SK-N-SH treated with all-trans-retinoic acid at 6 μM for 48 hours (cell line): ENCODE data around the gene TSPAN1.

Experiments
- ARNTL ChIP-seq: fragments of 450-650 bp; formaldehyde crosslinking; IDR thresholded peaks from 2 replicates; pipeline ENCODE4 v1.5.0; 2020; ENCODE audit warnings: low read depth, mild to moderate bottlenecking, moderate library complexity, borderline replicate concordance
- CSDC2 ChIP-seq: fragments of 250-450 bp; sonication (Bioruptor Pico); IDR thresholded peaks from 2 replicates; pipeline ENCODE4 v1.5.0; 2020; ENCODE audit warnings: mild to moderate bottlenecking, moderate library complexity
- ISL1 ChIP-seq: fragments of 250-450 bp; sonication (Bioruptor Pico); IDR thresholded peaks from 2 replicates; pipeline ENCODE4 v2.1.2; 2022; ENCODE audit warnings: mild to moderate bottlenecking, moderate library complexity
- OSR1 ChIP-seq: fragments of 250-450 bp; sonication (Bioruptor Pico); IDR thresholded peaks from 2 replicates; pipeline ENCODE4 v1.8.0; 2022; ENCODE audit warnings: moderate library complexity, mild to moderate bottlenecking, inconsistent platforms
- PATZ1 ChIP-seq: fragments of 250-450 bp; sonication (Bioruptor Pico); IDR thresholded peaks from 2 replicates; pipeline ENCODE4 v1.8.0; 2020; ENCODE audit warnings: mild to moderate bottlenecking, moderate library complexity, borderline replicate concordance
- POU6F1 ChIP-seq: fragments of 250-450 bp; sonication (Bioruptor Pico); IDR thresholded peaks from 2 replicates; pipeline ENCODE4 v1.8.0; 2021; ENCODE audit warnings: low read depth, mild to moderate bottlenecking, moderate library complexity, borderline replicate concordance
- PPARA ChIP-seq: fragments of 250-450 bp; sonication (Bioruptor Pico); IDR thresholded peaks from 2 replicates; pipeline ENCODE4 v1.5.0; 2020; ENCODE audit warnings: mild to moderate bottlenecking, borderline replicate concordance
- RARB ChIP-seq: fragments of 250-450 bp; sonication (Bioruptor Pico); IDR thresholded peaks from 2 replicates; pipeline ENCODE4 v1.8.0; 2021; ENCODE audit warnings: mild to moderate bottlenecking, moderate library complexity
- ZFP3 ChIP-seq: fragments of 250-450 bp; sonication (Bioruptor Pico); IDR thresholded peaks from 2 replicates; pipeline ENCODE4 v1.5.0; 2020; ENCODE audit warnings: mild to moderate bottlenecking, moderate library complexity
- ZFP30 ChIP-seq: fragments of 450-650 bp; formaldehyde crosslinking; IDR thresholded peaks from 2 replicates; pipeline ENCODE4 v1.5.0; 2022; ENCODE audit warnings: mild to moderate bottlenecking, moderate library complexity
- ZNF565 ChIP-seq: fragments of 450-650 bp; formaldehyde crosslinking; conservative IDR thresholded peaks from 2 replicates; pipeline ENCODE4 v1.5.0; 2020; ENCODE audit warnings: low read depth, mild to moderate bottlenecking, moderate library complexity
- ZNF70 ChIP-seq: fragments of 450-650 bp; formaldehyde crosslinking; IDR thresholded peaks from 2 replicates; pipeline ENCODE4 v1.5.0; 2020; ENCODE audit warnings: mild to moderate bottlenecking, moderate library complexity
- ZNF8 ChIP-seq: fragments of 450-650 bp; formaldehyde crosslinking; IDR thresholded peaks from 2 replicates; pipeline ENCODE4 v1.5.0; 2020; ENCODE audit warnings: mild to moderate bottlenecking, moderate library complexity

DNA sequence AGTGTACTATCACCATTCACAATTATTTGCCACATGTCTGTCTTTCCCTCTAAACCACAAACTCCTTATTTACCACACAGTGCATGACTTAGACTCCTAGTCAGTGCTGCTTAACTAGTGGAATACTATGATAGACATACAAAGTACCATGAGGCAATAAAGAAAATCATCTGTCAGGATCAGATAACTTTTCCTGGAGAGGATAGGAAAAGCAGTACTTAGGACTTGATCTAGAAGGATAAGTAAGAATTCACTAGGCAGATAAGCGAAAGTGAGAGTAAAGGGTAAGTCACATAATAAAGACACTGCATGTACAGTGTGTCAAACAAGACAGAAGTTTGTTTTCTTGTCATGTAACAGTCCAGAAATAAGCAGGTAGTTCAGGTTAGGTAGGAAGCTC, 21.2 kb upstream of the TSPAN1 start:
- TF ChIP-seq ZNF8 (CRISPR knock-in tag) (no peak), RARB (CRISPR knock-in tag) (no peak), ARNTL (CRISPR knock-in tag) (no peak), PATZ1 (no peak), OSR1 (CRISPR knock-in tag) (no peak), ZFP3 (CRISPR knock-in tag) (no peak), PPARA (CRISPR knock-in tag) (no peak), ISL1 (CRISPR knock-in tag) (no peak), ZNF70 (CRISPR knock-in tag) (no peak), ZFP30 (CRISPR knock-in tag) (no peak), POU6F1 (CRISPR knock-in tag) (no peak), ZNF565 (no peak), CSDC2 (CRISPR knock-in tag) (no peak)
